HEK293 (cell line): ENCODE measurements around the gene SPDYE4.

Experiments used
- CTCF ChIA-PET: fragments of 350-600 bp; formaldehyde crosslinking; extraction: SDS; loops from one replicate; lab custom pipeline; 2021; ENCODE audit warnings: antibody characterized with exemption; lab: Yijun Ruan, JAX
- POLR2A ChIA-PET: fragments of 300-600 bp; formaldehyde crosslinking; extraction: SDS; loops from one replicate; lab custom pipeline; 2020; ENCODE audit warnings: antibody characterized with exemption, inconsistent platforms; lab: Yijun Ruan, JAX
- H3K27ac ChIP-seq: fragments of 200-500 bp; sonication (Bioruptor generic); 2 replicates; pipeline ENCODE4 v1.5.1; 2014; ENCODE audit warnings: low read depth, low read length, control low read depth, inconsistent platforms; ENCODE audit errors: extremely low read depth
- H3K36me3 ChIP-seq, 2 experiments: fragments of 200-500 bp in 1 of 2; sonication (Bioruptor generic) in 1 of 2; 1 replicate in 1 of 2; 2 replicates in 1 of 2; pipeline ENCODE4 v1.5.1; 2014 to 2017; ENCODE audit warnings: inconsistent platforms in 2 of 2, low read length in 2 of 2; ENCODE audit not compliant: control insufficient read depth in 2 of 2, insufficient read depth in 1 of 2
- H3K4me1 ChIP-seq: fragments of 200-500 bp; sonication (Bioruptor generic); 2 replicates; pipeline ENCODE4 v1.5.1; 2014; ENCODE audit warnings: mild to moderate bottlenecking, low read length, inconsistent platforms; ENCODE audit not compliant: control insufficient read depth, insufficient read depth
- H3K4me3 ChIP-seq: 2 replicates; pipeline ENCODE4 v1.5.1; 2011; ENCODE audit warnings: low read depth, mild to moderate bottlenecking, control low read depth, low read length, moderate library complexity
- H3K9me3 ChIP-seq: fragments of 200-500 bp; sonication (Bioruptor generic); 2 replicates; pipeline ENCODE4 v1.5.1; 2014; ENCODE audit warnings: low read depth, low read length, inconsistent platforms; ENCODE audit not compliant: control insufficient read depth, insufficient read depth
- GLIS1 ChIP-seq: fragments of 450-650 bp; formaldehyde crosslinking; IDR thresholded peaks from 2 replicates; pipeline ENCODE4 v1.5.1; 2016; ENCODE audit warnings: missing biosample characterization, missing genetic modification characterization
- GLIS2 ChIP-seq: fragments of 450-650 bp; formaldehyde crosslinking; IDR thresholded peaks from 2 replicates; pipeline ENCODE4 v1.5.1; 2016; ENCODE audit warnings: missing biosample characterization, missing genetic modification characterization
- PRDM4 ChIP-seq: fragments of 450-650 bp; formaldehyde crosslinking; IDR thresholded peaks from 2 replicates; pipeline ENCODE4 v1.5.1; 2017; ENCODE audit warnings: missing biosample characterization, missing genetic modification characterization
- ZNF26 ChIP-seq: fragments of 450-650 bp; formaldehyde crosslinking; IDR thresholded peaks from 2 replicates; pipeline ENCODE4 v1.5.1; 2016; ENCODE audit warnings: missing biosample characterization, missing genetic modification characterization
- ZNF292 ChIP-seq: fragments of 450-650 bp; formaldehyde crosslinking; IDR thresholded peaks from 2 replicates; pipeline ENCODE4 v1.5.1; 2016; ENCODE audit warnings: low read depth, missing biosample characterization, missing genetic modification characterization, borderline replicate concordance
- ZNF302 ChIP-seq: fragments of 450-650 bp; formaldehyde crosslinking; IDR thresholded peaks from 2 replicates; pipeline ENCODE4 v1.5.1; 2016; ENCODE audit warnings: missing biosample characterization, missing genetic modification characterization, low read depth
- ZNF37A ChIP-seq: fragments of 450-650 bp; IDR thresholded peaks from 2 replicates; pipeline ENCODE4 v1.5.1; 2018; ENCODE audit warnings: missing biosample characterization, missing genetic modification characterization
- ZNF391 ChIP-seq: fragments of 450-650 bp; formaldehyde crosslinking; IDR thresholded peaks from 2 replicates; pipeline ENCODE4 v1.5.1; 2016; ENCODE audit warnings: low read depth, missing biosample characterization, missing genetic modification characterization, borderline replicate concordance
- ZNF404 ChIP-seq: fragments of 450-650 bp; formaldehyde crosslinking; IDR thresholded peaks from 2 replicates; pipeline ENCODE4 v1.5.1; 2017; ENCODE audit warnings: missing biosample characterization, missing genetic modification characterization
- ZNF423 ChIP-seq: fragments of 450-650 bp; formaldehyde crosslinking; IDR thresholded peaks from 2 replicates; pipeline ENCODE4 v1.5.1; 2016; ENCODE audit warnings: missing biosample characterization, missing genetic modification characterization
- ZNF548 ChIP-seq: fragments of 450-650 bp; formaldehyde crosslinking; IDR thresholded peaks from 2 replicates; pipeline ENCODE4 v1.5.1; 2016; ENCODE audit warnings: missing biosample characterization, missing genetic modification characterization
- ZNF596 ChIP-seq: fragments of 450-650 bp; IDR thresholded peaks from 2 replicates; pipeline ENCODE4 v1.5.0; 2018; ENCODE audit warnings: missing biosample characterization, mild to moderate bottlenecking, missing genetic modification characterization, moderate library complexity
- ZNF704 ChIP-seq: fragments of 450-650 bp; formaldehyde crosslinking; IDR thresholded peaks from 2 replicates; pipeline ENCODE4 v1.5.1; 2016; ENCODE audit warnings: missing biosample characterization, missing genetic modification characterization
- ZSCAN18 ChIP-seq: fragments of 450-650 bp; formaldehyde crosslinking; IDR thresholded peaks from 2 replicates; pipeline ENCODE4 v1.5.1; 2016; ENCODE audit warnings: missing biosample characterization, missing genetic modification characterization
- ZXDB ChIP-seq: fragments of 450-650 bp; formaldehyde crosslinking; IDR thresholded peaks from 2 replicates; pipeline ENCODE4 v1.5.1; 2016; ENCODE audit warnings: missing biosample characterization, missing genetic modification characterization
- TF ChIP-seq, protein P1 (sequence below): fragments of 450-650 bp; formaldehyde crosslinking; conservative IDR thresholded peaks from 2 replicates; pipeline ENCODE4 v1.5.1; 2016; ENCODE audit warnings: low read depth, missing biosample characterization, missing genetic modification characterization
- TF ChIP-seq, protein P2 (sequence below): fragments of 450-650 bp; formaldehyde crosslinking; IDR thresholded peaks from 2 replicates; pipeline ENCODE4 v1.5.1; 2016; ENCODE audit warnings: missing biosample characterization, missing genetic modification characterization

SPDYE4 gene

GRCh38 chr17:8729860-8730259, 28.5 kb downstream of the SPDYE4 start (continued):
- TF ChIP-seq, protein P1, sequence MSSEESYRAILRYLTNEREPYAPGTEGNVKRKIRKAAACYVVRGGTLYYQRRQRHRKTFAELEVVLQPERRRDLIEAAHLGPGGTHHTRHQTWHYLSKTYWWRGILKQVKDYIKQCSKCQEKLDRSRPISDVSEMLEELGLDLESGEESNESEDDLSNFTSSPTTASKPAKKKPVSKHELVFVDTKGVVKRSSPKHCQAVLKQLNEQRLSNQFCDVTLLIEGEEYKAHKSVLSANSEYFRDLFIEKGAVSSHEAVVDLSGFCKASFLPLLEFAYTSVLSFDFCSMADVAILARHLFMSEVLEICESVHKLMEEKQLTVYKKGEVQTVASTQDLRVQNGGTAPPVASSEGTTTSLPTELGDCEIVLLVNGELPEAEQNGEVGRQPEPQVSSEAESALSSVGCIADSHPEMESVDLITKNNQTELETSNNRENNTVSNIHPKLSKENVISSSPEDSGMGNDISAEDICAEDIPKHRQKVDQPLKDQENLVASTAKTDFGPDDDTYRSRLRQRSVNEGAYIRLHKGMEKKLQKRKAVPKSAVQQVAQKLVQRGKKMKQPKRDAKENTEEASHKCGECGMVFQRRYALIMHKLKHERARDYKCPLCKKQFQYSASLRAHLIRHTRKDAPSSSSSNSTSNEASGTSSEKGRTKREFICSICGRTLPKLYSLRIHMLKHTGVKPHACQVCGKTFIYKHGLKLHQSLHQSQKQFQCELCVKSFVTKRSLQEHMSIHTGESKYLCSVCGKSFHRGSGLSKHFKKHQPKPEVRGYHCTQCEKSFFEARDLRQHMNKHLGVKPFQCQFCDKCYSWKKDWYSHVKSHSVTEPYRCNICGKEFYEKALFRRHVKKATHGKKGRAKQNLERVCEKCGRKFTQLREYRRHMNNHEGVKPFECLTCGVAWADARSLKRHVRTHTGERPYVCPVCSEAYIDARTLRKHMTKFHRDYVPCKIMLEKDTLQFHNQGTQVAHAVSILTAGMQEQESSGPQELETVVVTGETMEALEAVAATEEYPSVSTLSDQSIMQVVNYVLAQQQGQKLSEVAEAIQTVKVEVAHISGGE (tag by site-specific recombination), result no peak
- no peak for TF ChIP-seq ZNF26 (tag by site-specific recombination)
- no peak for TF ChIP-seq ZXDB (tag by site-specific recombination)
- TF ChIP-seq, all 188 proteins: peak for 0

DNA sequence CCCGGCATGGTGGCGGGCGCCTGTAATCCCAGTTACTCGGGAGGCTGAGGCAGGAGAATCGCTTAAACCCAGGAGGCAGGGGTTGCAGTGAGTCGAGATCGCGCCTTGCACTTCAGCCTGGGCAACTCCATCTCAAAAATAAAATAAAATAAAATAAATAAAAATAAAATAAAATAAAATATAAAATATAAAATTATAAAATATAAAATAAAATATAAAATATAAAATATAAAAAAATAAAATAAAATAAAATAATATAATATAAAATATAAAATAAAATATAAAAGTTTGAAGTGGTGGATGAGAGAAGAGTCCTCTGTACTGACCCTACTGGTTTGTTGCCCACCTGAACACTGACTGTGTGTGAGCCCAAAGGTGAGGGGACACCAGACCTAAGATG, 28.9 kb downstream of the SPDYE4 start:
- CTCF ChIA-PET, result no interaction called here
- Histone ChIP-seq H3K4me1 (no peaks in the 10 kb centered on the region), H3K9me3 (no peaks in the 10 kb centered on the region), H3K4me3 (no peak overlapping the region), H3K27ac (no peak overlapping the region), H3K36me3 (no peaks in the 10 kb centered on the region)
- TF ChIP-seq ZNF37A (no peak), ZNF704 (tag by site-specific recombination) (no peak), ZNF391 (no peak), ZNF596 (tag by site-specific recombination) (no peak), GLIS2 (tag by site-specific recombination) (no peak), ZNF423 (tag by site-specific recombination) (no peak), ZNF548 (no peak), ZNF302 (no peak)
- TF ChIP-seq, protein P2, sequence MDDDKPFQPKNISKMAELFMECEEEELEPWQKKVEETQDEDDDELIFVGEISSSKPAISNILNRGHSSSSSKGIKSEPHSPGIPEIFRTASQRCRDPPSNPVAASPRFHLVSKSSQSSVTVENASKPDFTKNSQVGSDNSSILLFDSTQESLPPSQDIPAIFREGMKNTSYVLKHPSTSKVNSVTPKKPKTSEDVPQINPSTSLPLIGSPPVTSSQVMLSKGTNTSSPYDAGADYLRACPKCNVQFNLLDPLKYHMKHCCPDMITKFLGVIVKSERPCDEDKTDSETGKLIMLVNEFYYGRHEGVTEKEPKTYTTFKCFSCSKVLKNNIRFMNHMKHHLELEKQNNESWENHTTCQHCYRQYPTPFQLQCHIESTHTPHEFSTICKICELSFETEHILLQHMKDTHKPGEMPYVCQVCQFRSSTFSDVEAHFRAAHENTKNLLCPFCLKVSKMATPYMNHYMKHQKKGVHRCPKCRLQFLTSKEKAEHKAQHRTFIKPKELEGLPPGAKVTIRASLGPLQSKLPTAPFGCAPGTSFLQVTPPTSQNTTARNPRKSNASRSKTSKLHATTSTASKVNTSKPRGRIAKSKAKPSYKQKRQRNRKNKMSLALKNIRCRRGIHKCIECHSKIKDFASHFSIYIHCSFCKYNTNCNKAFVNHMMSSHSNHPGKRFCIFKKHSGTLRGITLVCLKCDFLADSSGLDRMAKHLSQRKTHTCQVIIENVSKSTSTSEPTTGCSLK, result no peak
- POLR2A ChIA-PET, result no interaction called here

DNA sequence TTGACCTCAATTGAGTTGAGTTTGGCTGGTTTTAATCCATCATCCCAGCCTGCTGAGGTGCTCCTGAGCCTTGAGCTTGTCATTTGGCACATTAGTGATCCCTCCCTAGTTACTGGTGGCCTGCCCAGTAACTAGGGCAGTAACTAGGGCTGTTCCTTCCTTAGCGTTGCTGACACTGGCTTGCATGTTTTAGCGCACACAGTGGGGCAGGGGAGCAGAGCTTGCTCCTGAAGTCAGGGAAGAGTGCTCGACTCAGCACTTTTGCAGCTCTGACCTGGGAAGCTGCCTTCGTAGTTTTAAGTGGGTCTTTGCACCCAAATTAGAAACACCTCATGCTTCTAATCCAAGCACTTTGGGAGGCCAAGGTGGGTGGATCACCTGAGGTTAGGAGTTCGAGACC, 29.4 kb downstream of the SPDYE4 start:
- H3K36me3 ChIP-seq, result no peaks in the 10 kb centered on the region
- H3K9me3 ChIP-seq, result no peaks in the 10 kb centered on the region
- TF ChIP-seq GLIS1 (tag by site-specific recombination) (no peak), ZNF404 (tag by site-specific recombination) (no peak), ZNF423 (tag by site-specific recombination) (no peak), PRDM4 (no peak), ZNF292 (tag by site-specific recombination) (no peak), ZSCAN18 (tag by site-specific recombination) (no peak)
- H3K27ac ChIP-seq, result no peak overlapping the region
- no peaks in the 10 kb centered on the region for H3K4me1 ChIP-seq
- ChIA-PET POLR2A (no interaction called here), CTCF (no interaction called here)
- no peak overlapping the region for H3K4me3 ChIP-seq
